Activated CD4-positive, alpha-beta T cell treated with anti-CD3 and anti-CD28 coated beads, Interleukin-2, Interleukin-6, amounts not matched to agents 100 ng/mL and 50 ng/mL, durations not matched to agents 16 hours and 8 hours (primary cell): Measurements from ENCODE around the gene SPPL2C.
A peak's percentile ranks its signal among the peaks of the same experiment; 100 is the strongest.
"Not testable (repeated sequence)": the region's sequence is repeated elsewhere in the genome, so short reads cannot be mapped to it uniquely, and the experiment has no call there.

ENCODE experiments used
- DNase-seq: peaks from one replicate; pipeline ENCODE4 v3.0.0-alpha.2; 2020

SPPL2C gene

GRCh38 chr17:45851022-45851421 is 6.3 kb downstream of the SPPL2C start:
- no peak for DNase-seq

- DNase-seq, result no peak
These were observed 6.8 kb downstream of the SPPL2C start for GRCh38 chr17:45851464-45851863.

GRCh38 chr17:45851873-45852272 is 7.2 kb downstream of the SPPL2C start:
- no peak for DNase-seq

- peak; percentile 70 for DNase-seq
These were observed 8.0 kb downstream of the SPPL2C start for GRCh38 chr17:45852535-45853297.

GRCh38 chr17:45854209-45854608 is 9.5 kb downstream of the SPPL2C start:
- DNase-seq, result no peak

GRCh38 chr17:45855691-45856336 is 11.1 kb downstream of the SPPL2C start:
- no peak for DNase-seq

GRCh38 chr17:45857977-45858708 is 13.5 kb downstream of the SPPL2C start:
- no peak for DNase-seq

- no peak for DNase-seq
These were observed 16.5 kb downstream of the SPPL2C start for GRCh38 chr17:45861165-45861564.

GRCh38 chr17:45862127-45862526 is 17.4 kb downstream of the SPPL2C start:
- not testable (repeated sequence) for DNase-seq

- no peak for DNase-seq
These were observed 19.4 kb downstream of the SPPL2C start for GRCh38 chr17:45863857-45864654.

- DNase-seq, result no peak
These were observed 22.5 kb downstream of the SPPL2C start for GRCh38 chr17:45867171-45867570.

- no peak for DNase-seq
These were observed 23.0 kb downstream of the SPPL2C start for GRCh38 chr17:45867702-45868101.

- no peak for DNase-seq
These were observed 23.6 kb downstream of the SPPL2C start for GRCh38 chr17:45868276-45868675.

GRCh38 chr17:45869676-45870341 is 25.1 kb downstream of the SPPL2C start:
- no peak for DNase-seq

GRCh38 chr17:45870342-45870974 is 25.8 kb downstream of the SPPL2C start:
- DNase-seq, result no peak

GRCh38 chr17:45871718-45872117 is 27.0 kb downstream of the SPPL2C start:
- no peak for DNase-seq

GRCh38 chr17:45873728-45874127 is 29.0 kb downstream of the SPPL2C start:
- DNase-seq, result peak; percentile 61

GRCh38 chr17:45874151-45874550 is 29.5 kb downstream of the SPPL2C start:
- DNase-seq, result no peak

GRCh38 chr17:45876539-45876938 is 31.9 kb downstream of the SPPL2C start:
- no peak for DNase-seq

GRCh38 chr17:45877467-45877866 is 32.8 kb downstream of the SPPL2C start:
- no peak for DNase-seq

- DNase-seq, result no peak
These were observed 38.4 kb downstream of the SPPL2C start for GRCh38 chr17:45883063-45883462.

GRCh38 chr17:45886852-45887251 is 42.2 kb downstream of the SPPL2C start:
- no peak for DNase-seq
